Thyroid gland (tissue), 4 donors: Measurements from ENCODE around the gene CCDC175. TPM values are rescaled to one million over a fixed set of nuclear protein-coding genes. Genes with fewer than 3 reads are reported as not detected.

Experiments
- DNase-seq, 2 donors: peaks; one replicate each; pipeline ENCODE4 v3.0.0-alpha.2; 2019
- H3K27ac ChIP-seq, 3 donors: fragments of 200-600 bp; sonication (generic); 1 replicate in 2 of 3; 2 replicates in 1 of 3; pipeline ENCODE4 v1.5.1; 2016 to 2019; ENCODE audit warnings: mild to moderate bottlenecking in 1 of 3, moderate library complexity in 1 of 3
- H3K27me3 ChIP-seq: fragments of 200-600 bp; sonication (generic); one replicate; pipeline ENCODE4 v1.5.1; 2019
- H3K36me3 ChIP-seq, 2 donors: fragments of 200-600 bp; sonication (generic); one replicate each; pipeline ENCODE4 v1.5.1; 2016 to 2019
- H3K4me1 ChIP-seq, 2 donors: fragments of 200-600 bp; sonication (generic); one replicate each; pipeline ENCODE4 v1.5.1; 2017 to 2019
- H3K4me3 ChIP-seq, 3 donors: fragments of 200-600 bp; sonication (generic); replicated peaks in 1 of 3; 1 replicate in 2 of 3; 2 replicates in 1 of 3; pipeline ENCODE4 v1.5.1; 2016; ENCODE audit warnings: mild to moderate bottlenecking in 1 of 3
- H3K9me3 ChIP-seq: fragments of 200-600 bp; sonication (generic); one replicate; pipeline ENCODE4 v1.5.1; 2017
- CTCF ChIP-seq, 6 experiments: fragments of 200-600 bp in 3 of 6; fragments of 450-650 bp in 3 of 6; sonication (generic) in 3 of 6; IDR thresholded peaks; one replicate each; pipeline ENCODE4 v1.5.1; 2016 to 2019; ENCODE audit warnings: antibody characterized with exemption in 6 of 6, mild to moderate bottlenecking in 2 of 6, inconsistent platforms in 1 of 6, moderate library complexity in 1 of 6
- POLR2A ChIP-seq, 2 donors: fragments of 450-650 bp; IDR thresholded peaks; one replicate each; pipeline ENCODE4 v1.6.1; 2017; ENCODE audit warnings: antibody characterized with exemption in 2 of 2, mild to moderate bottlenecking in 2 of 2, moderate library complexity in 1 of 2
- WGBS, 2 donors: methylation state at CpG; one replicate each; pipeline ENCODE4 v1.1.5; 2017; 5-methylcytosine and 5-hydroxymethylcytosine counted together
- intact Hi-C: fragments of 100-400 bp; cut with DNase I; formaldehyde crosslinking; loops from one replicate; pipeline ENCODE4 v1.15.1; 2023
- total RNA-seq, 4 donors: library from RNA; depleted of rRNA; stranded (reverse); fragments of >200 nt; gene quantifications; one replicate each; pipeline ENCODE4 v1.2.3, GENCODE V29; 2016

CCDC175 gene
- total RNA-seq, 4 donors from 2014 or later = 0.24 TPM; not detected in 3

DNA sequence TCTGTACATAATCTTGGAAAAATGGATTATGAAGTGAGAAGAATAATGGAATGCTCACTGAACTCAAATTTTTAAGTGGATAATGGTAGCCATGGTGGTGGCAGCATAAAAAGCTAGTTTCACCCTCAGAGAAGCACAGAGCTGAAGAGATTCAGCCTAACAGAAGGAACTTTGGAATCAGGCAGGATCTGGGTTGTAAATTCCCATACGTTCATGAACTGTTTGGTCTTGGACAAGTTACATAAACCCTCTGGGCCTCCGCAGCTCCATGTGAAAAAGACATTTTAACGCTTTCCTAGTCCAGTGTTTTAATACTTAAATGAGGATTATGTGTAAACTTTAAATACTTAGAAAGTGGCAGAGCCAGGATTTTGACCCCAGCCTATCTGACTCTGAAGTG, 65.6 kb downstream of the CCDC175 start:
- no peak for DNase-seq
- Histone ChIP-seq H3K4me1 (no peaks in the 10 kb centered on the region), H3K4me3 (no peak overlapping the region), H3K27me3 (no peaks in the 10 kb centered on the region), H3K27ac (no peak overlapping the region), H3K9me3 (no peaks in the 10 kb centered on the region), H3K36me3 (no peaks in the 10 kb centered on the region)
- intact Hi-C loops = no loop called here
- 83 to 85% methylated on average over 3 of the region's 3 CpGs for WGBS, 2 donors
- TF ChIP-seq POLR2A (IDR thresholded peaks at IDR 0.05) = no peak
- no peak for TF ChIP-seq CTCF (IDR thresholded peaks at IDR 0.05)

- WGBS, 2 donors = 88 to 90% methylated on average over 2 of the region's 2 CpGs
- Histone ChIP-seq H3K36me3 (no peaks in the 10 kb centered on the region), H3K27me3 (no peaks in the 10 kb centered on the region), H3K4me1 (no peaks in the 10 kb centered on the region), H3K4me3 (no peak overlapping the region), H3K27ac (no peak overlapping the region), H3K9me3 (no peaks in the 10 kb centered on the region)
- DNase-seq = no peak
- intact Hi-C loops = no loop called here
- TF ChIP-seq CTCF (IDR thresholded peaks at IDR 0.05) (no peak), POLR2A (IDR thresholded peaks at IDR 0.05) (no peak)
Measured at GRCh38 chr14:59510001-59510400, 66.6 kb downstream of the CCDC175 start.

DNA sequence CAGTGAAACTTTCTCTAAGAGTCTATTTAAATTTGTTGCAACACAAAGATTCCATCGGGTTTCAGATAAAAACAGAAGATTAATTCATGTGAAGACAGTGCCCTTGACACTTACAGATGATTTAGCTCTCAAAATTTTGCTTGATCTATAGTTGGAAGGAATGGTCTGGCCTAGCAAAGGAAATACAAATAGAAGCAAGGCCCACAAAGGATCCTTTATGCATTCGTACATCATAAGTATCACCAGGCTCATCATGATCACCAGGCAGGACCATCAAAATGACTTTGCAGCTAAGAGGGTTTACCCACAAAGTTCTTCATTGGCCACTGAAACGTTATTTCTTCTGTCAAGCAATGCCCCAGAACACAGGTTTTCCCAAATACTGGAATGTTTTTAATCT, 67.5 kb downstream of the CCDC175 start:
- no peaks in the 10 kb centered on the region for H3K27me3 ChIP-seq
- no peak overlapping the region for H3K27ac ChIP-seq
- WGBS, 2 donors = 88 to 90% methylated on average over 3 of the region's 3 CpGs
- H3K36me3 ChIP-seq = peaks cover 0 to 2% of the 10 kb centered on the region in 2 donors
- H3K4me3 ChIP-seq = no peak overlapping the region
- TF ChIP-seq CTCF (IDR thresholded peaks at IDR 0.05) (no peak), POLR2A (IDR thresholded peaks at IDR 0.05) (no peak)
- no peak for DNase-seq
- H3K9me3 ChIP-seq = no peaks in the 10 kb centered on the region
- intact Hi-C loops = no loop called here
- no peaks in the 10 kb centered on the region for H3K4me1 ChIP-seq

DNA sequence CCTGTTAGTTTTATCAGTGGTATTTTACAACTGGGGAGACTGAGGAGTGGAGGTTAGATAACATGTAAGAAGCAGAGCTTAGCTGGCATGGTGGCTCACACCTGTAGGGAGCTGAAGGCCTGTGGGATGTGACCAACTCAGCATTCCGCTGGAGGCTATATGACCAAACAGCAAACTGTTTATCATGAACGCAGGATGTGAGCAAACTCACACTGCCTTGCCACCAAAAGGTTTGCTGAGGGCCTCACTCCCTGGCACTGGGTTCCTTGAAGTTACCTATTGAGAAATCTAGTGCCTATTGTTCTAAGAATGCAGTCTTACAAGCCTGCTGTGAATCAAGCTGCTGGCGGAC, 68.9 kb downstream of the CCDC175 start:
- 95 to 98% methylated on average over 3 of the region's 3 CpGs for WGBS, 2 donors
- TF ChIP-seq CTCF (IDR thresholded peaks at IDR 0.05) (no peak), POLR2A (IDR thresholded peaks at IDR 0.05) (no peak)
- Histone ChIP-seq H3K36me3 (peaks cover 0 to 6% of the 10 kb centered on the region in 2 donors), H3K4me1 (no peaks in the 10 kb centered on the region), H3K9me3 (no peaks in the 10 kb centered on the region), H3K4me3 (no peak overlapping the region), H3K27me3 (no peaks in the 10 kb centered on the region), H3K27ac (no peak overlapping the region)
- no peak for DNase-seq
- intact Hi-C loops = no loop called here

GRCh38 chr14:59507063-59507751, 69.4 kb downstream of the CCDC175 start:
- Histone ChIP-seq H3K27ac (no peak overlapping the region), H3K27me3 (no peaks in the 10 kb centered on the region), H3K36me3 (peaks cover 0 to 6% of the 10 kb centered on the region in 2 donors), H3K4me3 (no peak overlapping the region), H3K4me1 (no peaks in the 10 kb centered on the region), H3K9me3 (no peaks in the 10 kb centered on the region)
- peak; percentile 60 to 62 for DNase-seq
- intact Hi-C loops = no loop called here
- no peak for TF ChIP-seq POLR2A (IDR thresholded peaks at IDR 0.05)
- TF ChIP-seq CTCF (IDR thresholded peaks at IDR 0.05) = peak; percentile 44 to 84 (median 60)
